SK-N-SH (cell line): Measurements from ENCODE around the gene R3HDM4.

Source experiments
- CTCF ChIP-seq: fragments of 200-600 bp; sonication (generic); IDR thresholded peaks from 2 replicates; pipeline ENCODE4 v1.6.1; 2017; ENCODE audit warnings: antibody characterized with exemption, mild to moderate bottlenecking, moderate library complexity
- ELF1 ChIP-seq: IDR thresholded peaks from 2 replicates; pipeline ENCODE4 v1.4.0; 2012
- EP300 ChIP-seq, 2 experiments: IDR thresholded peaks; 2 replicates each; pipeline versions ENCODE4 v1.4.0 to v1.6.1; 2012; ENCODE audit warnings: borderline replicate concordance in 1 of 2, low read depth in 1 of 2, low read length in 1 of 2
- EZH2phosphoT487 ChIP-seq: fragments of 200-600 bp; sonication (generic); IDR thresholded peaks from 2 replicates; pipeline ENCODE4 v1.6.1; 2017; ENCODE audit warnings: low read depth, mixed run types, mild to moderate bottlenecking, antibody characterized with exemption, moderate library complexity, borderline replicate concordance
- JUND ChIP-seq: IDR thresholded peaks from 2 replicates; pipeline ENCODE4 v1.4.0; 2012
- MXI1 ChIP-seq: IDR thresholded peaks from 2 replicates; pipeline ENCODE4 v1.6.1; 2012; ENCODE audit warnings: mild to moderate bottlenecking, low read depth, low read length, improper control_type of control experiment
- PBX3 ChIP-seq: IDR thresholded peaks from 2 replicates; pipeline ENCODE4; 2012
- RAD21 ChIP-seq: IDR thresholded peaks from 2 replicates; pipeline ENCODE4 v1.6.1; 2012; ENCODE audit warnings: mild to moderate bottlenecking, low read length
- RFX5 ChIP-seq: IDR thresholded peaks from 2 replicates; pipeline ENCODE4 v1.6.1; 2012; ENCODE audit warnings: mild to moderate bottlenecking, improper control_type of control experiment, low read length
- TF ChIP-seq, protein P1 (sequence below): IDR thresholded peaks from 2 replicates; pipeline ENCODE4 v1.4.0; 2012; ENCODE audit warnings: low read depth
- TF ChIP-seq, protein P2 (sequence below): fragments of 150-350 bp; IDR thresholded peaks from 2 replicates; pipeline ENCODE4 v1.6.1; 2016; ENCODE audit warnings: mild to moderate bottlenecking, low read depth, low read length
- TF ChIP-seq, protein P3 (sequence below): IDR thresholded peaks from 2 replicates; pipeline ENCODE4 v1.4.0; 2012; ENCODE audit warnings: low read depth, borderline replicate concordance

DNA sequence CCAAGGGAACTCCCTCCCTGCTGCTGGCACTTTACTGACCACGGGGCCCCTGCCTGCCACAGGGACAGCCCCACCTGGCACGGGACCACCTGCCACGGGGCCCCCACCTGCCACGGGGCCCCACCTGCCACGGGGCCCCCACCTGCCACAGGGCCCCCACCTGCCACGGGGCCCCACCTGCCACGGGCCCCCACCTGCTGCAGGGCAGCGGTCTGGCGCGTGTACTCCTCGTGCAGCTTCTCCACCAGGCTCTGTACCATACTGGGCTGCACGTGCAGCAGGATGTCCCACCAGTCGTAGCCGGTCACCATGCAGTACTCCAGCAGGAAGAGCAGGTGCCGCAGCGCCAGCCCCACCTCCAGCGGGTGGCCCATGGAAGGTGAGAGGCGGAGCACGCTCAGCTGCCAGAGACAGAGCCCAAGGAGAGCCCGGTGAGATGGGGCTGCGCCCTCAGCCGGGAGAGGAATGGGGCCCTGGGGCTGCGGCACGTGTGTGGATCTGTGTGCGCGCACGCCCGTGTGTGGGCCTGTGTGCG, 36.2 kb downstream of the R3HDM4 start:
- TF ChIP-seq CTCF: no peak
- TF ChIP-seq RFX5: no peak
- TF ChIP-seq, protein P1, sequence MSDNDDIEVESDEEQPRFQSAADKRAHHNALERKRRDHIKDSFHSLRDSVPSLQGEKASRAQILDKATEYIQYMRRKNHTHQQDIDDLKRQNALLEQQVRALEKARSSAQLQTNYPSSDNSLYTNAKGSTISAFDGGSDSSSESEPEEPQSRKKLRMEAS: no peak
- TF ChIP-seq MXI1: no peak
- no peak for TF ChIP-seq RAD21
- TF ChIP-seq PBX3: no peak
- TF ChIP-seq, protein P2, sequence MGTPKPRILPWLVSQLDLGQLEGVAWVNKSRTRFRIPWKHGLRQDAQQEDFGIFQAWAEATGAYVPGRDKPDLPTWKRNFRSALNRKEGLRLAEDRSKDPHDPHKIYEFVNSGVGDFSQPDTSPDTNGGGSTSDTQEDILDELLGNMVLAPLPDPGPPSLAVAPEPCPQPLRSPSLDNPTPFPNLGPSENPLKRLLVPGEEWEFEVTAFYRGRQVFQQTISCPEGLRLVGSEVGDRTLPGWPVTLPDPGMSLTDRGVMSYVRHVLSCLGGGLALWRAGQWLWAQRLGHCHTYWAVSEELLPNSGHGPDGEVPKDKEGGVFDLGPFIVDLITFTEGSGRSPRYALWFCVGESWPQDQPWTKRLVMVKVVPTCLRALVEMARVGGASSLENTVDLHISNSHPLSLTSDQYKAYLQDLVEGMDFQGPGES: no peak
- TF ChIP-seq ELF1: no peak
- TF ChIP-seq, protein P3, sequence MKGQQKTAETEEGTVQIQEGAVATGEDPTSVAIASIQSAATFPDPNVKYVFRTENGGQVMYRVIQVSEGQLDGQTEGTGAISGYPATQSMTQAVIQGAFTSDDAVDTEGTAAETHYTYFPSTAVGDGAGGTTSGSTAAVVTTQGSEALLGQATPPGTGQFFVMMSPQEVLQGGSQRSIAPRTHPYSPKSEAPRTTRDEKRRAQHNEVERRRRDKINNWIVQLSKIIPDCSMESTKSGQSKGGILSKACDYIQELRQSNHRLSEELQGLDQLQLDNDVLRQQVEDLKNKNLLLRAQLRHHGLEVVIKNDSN: no peak
- no peak for TF ChIP-seq JUND
- TF ChIP-seq EP300 (IDR thresholded peaks at IDR 0.05; ENCODE audit: borderline replicate concordance in 1 of 2, low read depth in 1 of 2, low read length in 1 of 2): no peak
- no peak for TF ChIP-seq EZH2phosphoT487
